Common myeloid progenitor, CD34-positive (primary cell): ENCODE results near the gene MPPE1.

ENCODE experiments used
- CTCF ChIA-PET: fragments of 350-600 bp; sonication (Branson Sonifier 250); formaldehyde crosslinking; loops from one replicate; lab custom pipeline; 2021; ENCODE audit warnings: antibody characterized with exemption; lab: Charles Lee
- POLR2A ChIA-PET: fragments of 350-600 bp; sonication (Branson Sonifier 250); formaldehyde crosslinking; loops from one replicate; lab custom pipeline; 2021; ENCODE audit warnings: antibody characterized with exemption; lab: Charles Lee
- DNase-seq, 3 donors: peaks; one replicate each; pipeline versions ENCODE4 v3.0.0 to v3.0.0-alpha.2; 2013
- H3K27ac ChIP-seq, 2 experiments: 1 replicate in 1 of 2; 2 replicates in 1 of 2; pipeline ENCODE4 v1.7.0; 2013; ENCODE audit warnings: inconsistent platforms in 2 of 2, low read length in 2 of 2, mild to moderate bottlenecking in 2 of 2, low read depth in 1 of 2, moderate library complexity in 1 of 2; ENCODE audit not compliant: severe bottlenecking in 2 of 2, insufficient read depth in 1 of 2, poor library complexity in 1 of 2
- H3K27me3 ChIP-seq, 5 experiments: replicated peaks in 2 of 5; 1 replicate in 3 of 5; 2 replicates in 2 of 5; pipeline versions ENCODE4 v1.6.1 to v1.7.0; 2013; ENCODE audit warnings: low read length in 4 of 5, mild to moderate bottlenecking in 2 of 5, moderate library complexity in 2 of 5, inconsistent platforms in 1 of 5; ENCODE audit not compliant: insufficient read depth in 5 of 5, control insufficient read depth in 4 of 5
- H3K36me3 ChIP-seq, 4 experiments: 1 replicate in 2 of 4; 2 replicates in 2 of 4; pipeline versions ENCODE4 v1.6.1 to v1.7.0; 2013; ENCODE audit warnings: low read length in 3 of 4, control low read depth in 1 of 4, mild to moderate bottlenecking in 1 of 4; ENCODE audit not compliant: control insufficient read depth in 4 of 4, insufficient read depth in 4 of 4
- H3K4me1 ChIP-seq, 4 experiments: 1 replicate in 3 of 4; 2 replicates in 1 of 4; pipeline versions ENCODE4 v1.6.1 to v1.7.1; 2013; ENCODE audit warnings: low read length in 3 of 4, mild to moderate bottlenecking in 3 of 4, control low read depth in 1 of 4, inconsistent platforms in 1 of 4, moderate library complexity in 1 of 4; ENCODE audit not compliant: control insufficient read depth in 4 of 4, insufficient read depth in 4 of 4; ENCODE audit errors: control extremely low read depth in 1 of 4
- H3K4me3 ChIP-seq, 7 experiments: 1 replicate in 4 of 7; 2 replicates in 3 of 7; pipeline versions ENCODE4 v1.5.1 to v1.7.0; 2013; ENCODE audit warnings: mild to moderate bottlenecking in 7 of 7, low read length in 6 of 7, moderate library complexity in 6 of 7, inconsistent platforms in 2 of 7, low read depth in 2 of 7, control low read depth in 1 of 7; ENCODE audit not compliant: insufficient read depth in 4 of 7, control insufficient read depth in 1 of 7; ENCODE audit errors: extremely low read depth in 1 of 7
- H3K9me3 ChIP-seq, 5 experiments: 1 replicate in 4 of 5; 2 replicates in 1 of 5; pipeline versions ENCODE4 v1.6.1 to v1.7.1; 2013; ENCODE audit warnings: low read length in 4 of 5, mild to moderate bottlenecking in 2 of 5, inconsistent platforms in 1 of 5, low read depth in 1 of 5, moderate library complexity in 1 of 5; ENCODE audit not compliant: control insufficient read depth in 4 of 5, insufficient read depth in 2 of 5; ENCODE audit errors: control extremely low read depth in 1 of 5
- WGBS: methylation state at CpG from one replicate; pipeline ENCODE4 v1.1.5; 2013; ENCODE audit not compliant: insufficient coverage; 5-methylcytosine and 5-hydroxymethylcytosine counted together

Gene MPPE1

GRCh38 chr18:11886577-11887110, 21.5 kb downstream of the MPPE1 start:
- no peak overlapping the region for H3K4me3 ChIP-seq
- CTCF ChIA-PET: interaction anchor here (1.0 kb wide), 1 partner anchor 12 kb away, joined by 3 read pairs; no protein-coding TSS in a partner anchor
- no peaks in the 10 kb centered on the region for H3K27me3 ChIP-seq
- peaks cover 17 to 50% (median 30%) of the 10 kb centered on the region in 4 experiments for H3K36me3 ChIP-seq
- WGBS: 97% methylated on average over 14 of the region's 19 CpGs
- peaks cover 2 to 7% (median 6%) of the 10 kb centered on the region in 4 experiments for H3K4me1 ChIP-seq
- H3K9me3 ChIP-seq: no peaks in the 10 kb centered on the region
- DNase-seq: no peak
- no peak overlapping the region for H3K27ac ChIP-seq
- POLR2A ChIA-PET: no interaction called here

- POLR2A ChIA-PET: no interaction called here
- 92% methylated on average over 16 of the region's 22 CpGs for WGBS
Measured at GRCh38 chr18:11885278-11885947, 22.7 kb downstream of the MPPE1 start.

GRCh38 chr18:11884396-11885030, 23.6 kb downstream of the MPPE1 start:
- Histone ChIP-seq H3K27me3 (no peaks in the 10 kb centered on the region), H3K36me3 (peaks cover 16 to 45% (median 28%) of the 10 kb centered on the region in 4 experiments), H3K27ac (no peak overlapping the region), H3K4me3 (no peak overlapping the region), H3K9me3 (no peaks in the 10 kb centered on the region), H3K4me1 (peaks cover 2 to 7% (median 6%) of the 10 kb centered on the region in 4 experiments)
- no peak for DNase-seq
- 93% methylated on average over 10 of the region's 12 CpGs for WGBS
- ChIA-PET POLR2A (no interaction called here), CTCF (interaction anchor here (1.0 kb wide), 1 partner anchor 11 kb away, joined by 3 read pairs; no protein-coding TSS in a partner anchor)

More at GRCh38 chr18:11885278-11885947, 22.7 kb downstream of the MPPE1 start:
- H3K4me3 ChIP-seq: no peak overlapping the region
- no peaks in the 10 kb centered on the region for H3K27me3 ChIP-seq
- H3K27ac ChIP-seq: no peak overlapping the region
- no peak for DNase-seq
- no peaks in the 10 kb centered on the region for H3K9me3 ChIP-seq
- peaks cover 19 to 51% (median 28%) of the 10 kb centered on the region in 4 experiments for H3K36me3 ChIP-seq
- peaks cover 2 to 7% (median 6%) of the 10 kb centered on the region in 4 experiments for H3K4me1 ChIP-seq
- CTCF ChIA-PET: interaction anchor here (0.6 to 1.0 kb wide), 2 partner anchors 10 to 14 kb away, joined by 3 read pairs; no protein-coding TSS in a partner anchor

GRCh38 chr18:11883153-11883552, 25.0 kb downstream of the MPPE1 start:
- POLR2A ChIA-PET: no interaction called here

GRCh38 chr18:11882636-11883035, 25.5 kb downstream of the MPPE1 start:
- CTCF ChIA-PET: interaction anchor here (0.6 to 1.5 kb wide), 7 partner anchors 10 to 150 kb away, joined by 3 to 5 read pairs (median 3); no protein-coding TSS in a partner anchor
- POLR2A ChIA-PET: no interaction called here
- WGBS: 70% methylated on average over 2 of the region's 4 CpGs
- Histone ChIP-seq H3K27me3 (no peaks in the 10 kb centered on the region), H3K36me3 (peaks cover 12 to 32% (median 21%) of the 10 kb centered on the region in 4 experiments), H3K9me3 (no peaks in the 10 kb centered on the region), H3K27ac (no peak overlapping the region), H3K4me1 (peaks cover 2 to 7% (median 6%) of the 10 kb centered on the region in 4 experiments), H3K4me3 (no peak overlapping the region)
- no peak for DNase-seq

More at GRCh38 chr18:11883153-11883552, 25.0 kb downstream of the MPPE1 start:
- CTCF ChIA-PET: interaction anchor here (0.6 to 1.5 kb wide), 4 partner anchors 10 to 138 kb away, joined by 3 to 5 read pairs (median 3); no protein-coding TSS in a partner anchor
- H3K27ac ChIP-seq: no peak overlapping the region
- no peaks in the 10 kb centered on the region for H3K27me3 ChIP-seq
- H3K36me3 ChIP-seq: peaks cover 16 to 38% (median 24%) of the 10 kb centered on the region in 4 experiments
- peak overlapping the region in 1 of 7 experiments; percentile 6 for H3K4me3 ChIP-seq
- peaks cover 2 to 7% (median 6%) of the 10 kb centered on the region in 4 experiments for H3K4me1 ChIP-seq
- 60% methylated on average over 1 of the region's 1 CpG for WGBS
- H3K9me3 ChIP-seq: no peaks in the 10 kb centered on the region
- peak in 2 of 3 donors; percentile 74 to 75 for DNase-seq

GRCh38 chr18:11880586-11881304, 27.4 kb downstream of the MPPE1 start:
- WGBS: 97% methylated on average over 28 of the region's 30 CpGs
- CTCF ChIA-PET: interaction anchor here (0.6 to 2.2 kb wide), 4 partner anchors 114 to 162 kb away, joined by 3 to 5 read pairs (median 3); no protein-coding TSS in a partner anchor
- no peak overlapping the region for H3K27ac ChIP-seq

More at GRCh38 chr18:11880586-11881304, 27.4 kb downstream of the MPPE1 start:
- Histone ChIP-seq H3K36me3 (peaks cover 6 to 20% (median 18%) of the 10 kb centered on the region in 4 experiments), H3K9me3 (no peaks in the 10 kb centered on the region), H3K4me1 (peaks cover 2 to 7% (median 6%) of the 10 kb centered on the region in 4 experiments), H3K27me3 (no peaks in the 10 kb centered on the region), H3K4me3 (no peak overlapping the region)
- POLR2A ChIA-PET: no interaction called here
- peak in 1 of 3 donors; percentile 41 for DNase-seq
